SU-DHL-6 (cell line): Measurements from ENCODE around the gene ASTN1.

Experiments
- H2AFZ ChIP-seq: fragments of 200-600 bp; sonication (generic); 2 replicates; pipeline ENCODE4 v1.6.1; 2014; ENCODE audit warnings: low read depth, mild to moderate bottlenecking, moderate library complexity, mixed read lengths, antibody characterized with exemption, low read length; ENCODE audit not compliant: severe bottlenecking
- H3F3A ChIP-seq: fragments of 200-600 bp; shearing (Covaris generic); 2 replicates; pipeline ENCODE4 v1.6.0; 2016; ENCODE audit warnings: antibody characterized with exemption, mild to moderate bottlenecking; ENCODE audit not compliant: insufficient read depth
- H3K27ac ChIP-seq: fragments of 200-600 bp; sonication (generic); 2 replicates; pipeline ENCODE4 v1.5.1; 2016; ENCODE audit warnings: low read depth, mild to moderate bottlenecking, low read length, moderate library complexity, mixed read lengths
- H3K27me3 ChIP-seq: fragments of 200-600 bp; sonication (generic), shearing (Covaris generic); 2 replicates; pipeline ENCODE4 v1.6.0; 2014; ENCODE audit warnings: mild to moderate bottlenecking, low read length
- H3K36me3 ChIP-seq: fragments of 200-600 bp; sonication (generic); 2 replicates; pipeline ENCODE4 v1.6.1; 2014; ENCODE audit warnings: mild to moderate bottlenecking, low read length, mixed read lengths
- H3K4me2 ChIP-seq: fragments of 300-600, 200-600 bp; shearing (Covaris generic), sonication (generic); 2 replicates; pipeline ENCODE4 v1.6.0; 2014; ENCODE audit warnings: low read length, low read depth, mild to moderate bottlenecking; ENCODE audit not compliant: poor library complexity, severe bottlenecking
- H3K4me3 ChIP-seq: fragments of 200-600 bp; sonication (generic); 2 replicates; pipeline ENCODE4 v1.5.1; 2014; ENCODE audit warnings: antibody characterized with exemption, low read length, mild to moderate bottlenecking, mixed read lengths; ENCODE audit not compliant: insufficient read depth, poor library complexity, severe bottlenecking
- H3K79me2 ChIP-seq: fragments of 200-600 bp; sonication (generic); 2 replicates; pipeline ENCODE4 v1.6.1; 2014; ENCODE audit warnings: mild to moderate bottlenecking, low read length, moderate library complexity; ENCODE audit not compliant: insufficient read depth
- H3K9ac ChIP-seq: fragments of 200-600 bp; sonication (generic); 2 replicates; pipeline ENCODE4 v1.7.0; 2014; ENCODE audit warnings: mild to moderate bottlenecking, low read length
- H3K9me2 ChIP-seq: fragments of 200-600 bp; sonication (generic); replicated peaks from 2 replicates; pipeline ENCODE4 v1.6.1; 2014; ENCODE audit warnings: low read length; ENCODE audit not compliant: insufficient read depth
- H3K9me3 ChIP-seq: fragments of 200-600 bp; sonication (generic); 2 replicates; pipeline ENCODE4 v1.6.1; 2014; ENCODE audit warnings: low read length, mixed read lengths; ENCODE audit not compliant: insufficient read depth
- H4K20me1 ChIP-seq: fragments of 200-600 bp; sonication (generic); 2 replicates; pipeline ENCODE4 v1.6.1; 2014; ENCODE audit warnings: low read depth, mild to moderate bottlenecking, antibody characterized with exemption, low read length, moderate library complexity, mixed read lengths
- EZH2phosphoT487 ChIP-seq: fragments of 200-600 bp; sonication (generic), shearing (Covaris generic); conservative IDR thresholded peaks from 2 replicates; pipeline ENCODE4 v1.6.1; 2018; ENCODE audit warnings: mild to moderate bottlenecking, antibody characterized with exemption, low read length, moderate library complexity, mixed read lengths
- TF ChIP-seq, protein P1 (sequence below): fragments of 200-600 bp; sonication (generic); IDR thresholded peaks from one replicate; pipeline ENCODE4 v1.5.1; 2017; ENCODE audit warnings: antibody characterized with exemption, mild to moderate bottlenecking, low read length, moderate library complexity; ENCODE audit not compliant: insufficient read depth, poor library complexity, severe bottlenecking

ASTN1 gene

DNA sequence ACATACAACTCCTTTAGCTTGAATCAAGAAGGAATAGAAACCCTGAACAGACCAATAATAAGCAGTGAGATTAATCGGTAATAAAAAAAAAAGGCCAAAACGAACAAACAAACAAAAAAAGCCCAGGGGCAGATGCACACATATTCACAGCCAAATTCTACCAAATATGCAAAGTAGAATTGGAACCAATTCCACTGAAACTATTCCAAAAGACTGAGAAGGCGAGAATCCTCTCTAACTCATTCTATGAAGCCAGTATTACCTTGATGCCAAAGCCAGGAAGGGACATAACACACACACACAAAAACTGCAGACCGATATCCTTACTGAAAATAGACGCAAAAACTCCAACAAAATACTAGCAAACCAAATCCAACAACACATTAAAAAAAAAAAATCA lies 161.6 kb downstream of the ASTN1 start:
- H3K79me2 ChIP-seq = no peaks in the 10 kb centered on the region
- no peak overlapping the region for H2AFZ ChIP-seq
- H3F3A ChIP-seq = no peaks in the 10 kb centered on the region
- no peak overlapping the region for H3K27ac ChIP-seq
- H3K9me3 ChIP-seq = no peaks in the 10 kb centered on the region
- no peaks in the 10 kb centered on the region for H3K36me3 ChIP-seq
- no peak overlapping the region for H3K4me3 ChIP-seq
- no peaks in the 10 kb centered on the region for H3K9me2 ChIP-seq
- no peak overlapping the region for H3K4me2 ChIP-seq
- H3K9ac ChIP-seq = no peak overlapping the region
- no peaks in the 10 kb centered on the region for H3K27me3 ChIP-seq
- TF ChIP-seq, protein P1, sequence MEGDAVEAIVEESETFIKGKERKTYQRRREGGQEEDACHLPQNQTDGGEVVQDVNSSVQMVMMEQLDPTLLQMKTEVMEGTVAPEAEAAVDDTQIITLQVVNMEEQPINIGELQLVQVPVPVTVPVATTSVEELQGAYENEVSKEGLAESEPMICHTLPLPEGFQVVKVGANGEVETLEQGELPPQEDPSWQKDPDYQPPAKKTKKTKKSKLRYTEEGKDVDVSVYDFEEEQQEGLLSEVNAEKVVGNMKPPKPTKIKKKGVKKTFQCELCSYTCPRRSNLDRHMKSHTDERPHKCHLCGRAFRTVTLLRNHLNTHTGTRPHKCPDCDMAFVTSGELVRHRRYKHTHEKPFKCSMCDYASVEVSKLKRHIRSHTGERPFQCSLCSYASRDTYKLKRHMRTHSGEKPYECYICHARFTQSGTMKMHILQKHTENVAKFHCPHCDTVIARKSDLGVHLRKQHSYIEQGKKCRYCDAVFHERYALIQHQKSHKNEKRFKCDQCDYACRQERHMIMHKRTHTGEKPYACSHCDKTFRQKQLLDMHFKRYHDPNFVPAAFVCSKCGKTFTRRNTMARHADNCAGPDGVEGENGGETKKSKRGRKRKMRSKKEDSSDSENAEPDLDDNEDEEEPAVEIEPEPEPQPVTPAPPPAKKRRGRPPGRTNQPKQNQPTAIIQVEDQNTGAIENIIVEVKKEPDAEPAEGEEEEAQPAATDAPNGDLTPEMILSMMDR = no peak
- TF ChIP-seq EZH2phosphoT487 = no peak
- H4K20me1 ChIP-seq = no peaks in the 10 kb centered on the region

DNA sequence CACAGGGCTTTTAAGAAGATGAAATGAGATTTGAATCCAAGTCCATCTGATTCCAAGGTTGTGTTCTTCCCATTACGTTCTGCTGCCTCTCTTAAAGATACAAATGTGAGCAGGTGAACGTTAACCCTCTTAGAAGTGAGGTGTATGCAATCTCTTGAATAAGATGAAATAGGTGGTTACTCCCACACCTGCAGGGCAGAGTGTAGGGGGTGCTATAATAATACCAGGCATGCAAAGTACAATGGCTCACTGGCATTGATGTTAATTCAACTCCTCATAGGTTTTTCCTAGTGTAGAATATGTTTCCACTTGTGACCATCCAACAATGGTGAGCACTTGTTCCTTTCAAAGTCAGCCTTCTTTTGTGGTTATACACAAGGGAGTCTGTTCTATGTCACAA lies 163.0 kb downstream of the ASTN1 start:
- Histone ChIP-seq H3K27ac (no peak overlapping the region), H3K79me2 (no peaks in the 10 kb centered on the region), H3K4me2 (no peak overlapping the region), H3F3A (no peaks in the 10 kb centered on the region), H3K9ac (no peak overlapping the region), H3K27me3 (no peaks in the 10 kb centered on the region), H3K36me3 (no peaks in the 10 kb centered on the region), H4K20me1 (no peaks in the 10 kb centered on the region), H3K9me2 (no peaks in the 10 kb centered on the region), H3K9me3 (no peaks in the 10 kb centered on the region), H3K4me3 (no peak overlapping the region), H2AFZ (no peak overlapping the region)
- TF ChIP-seq EZH2phosphoT487 = no peak
- TF ChIP-seq, protein P1 = no peak

DNA sequence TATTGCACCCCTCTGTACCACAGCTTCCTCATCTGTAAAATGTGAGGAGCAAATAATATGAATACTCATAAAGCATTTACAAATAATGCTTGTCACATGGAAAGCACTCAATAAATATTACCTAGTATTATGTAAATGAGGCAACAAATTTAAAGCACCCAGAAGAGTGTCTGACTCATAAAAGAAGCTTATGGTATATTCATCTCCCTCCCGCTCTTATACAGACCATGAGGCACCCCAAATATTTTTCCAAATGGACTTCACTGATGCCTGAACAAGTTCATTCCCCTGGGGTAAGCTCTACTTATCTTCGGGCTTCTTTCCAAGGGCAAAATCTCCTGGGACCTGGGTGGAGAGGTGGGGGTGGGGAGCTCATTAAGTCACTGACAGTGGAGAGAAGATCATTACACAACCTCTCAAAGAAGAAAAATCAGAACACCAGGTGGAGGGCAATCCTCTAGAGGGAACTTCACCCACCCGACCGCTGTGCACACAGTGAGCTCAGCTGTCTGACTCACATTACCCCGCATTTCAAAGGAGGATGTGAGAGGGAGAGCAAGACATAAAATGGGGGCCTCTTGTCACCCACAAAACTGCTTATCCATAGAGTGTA lies 166.2 kb downstream of the ASTN1 start:
- no peak overlapping the region for H3K4me2 ChIP-seq
- TF ChIP-seq EZH2phosphoT487 = no peak
- TF ChIP-seq, protein P1 = no peak
- H3K27ac ChIP-seq = no peak overlapping the region
- H4K20me1 ChIP-seq = no peaks in the 10 kb centered on the region
- no peaks in the 10 kb centered on the region for H3K79me2 ChIP-seq
- no peaks in the 10 kb centered on the region for H3K36me3 ChIP-seq
- H2AFZ ChIP-seq = no peak overlapping the region
- no peak overlapping the region for H3K9ac ChIP-seq
- H3K4me3 ChIP-seq = no peak overlapping the region
- H3K9me3 ChIP-seq = no peaks in the 10 kb centered on the region
- H3K9me2 ChIP-seq = no peaks in the 10 kb centered on the region
- no peaks in the 10 kb centered on the region for H3K27me3 ChIP-seq
- H3F3A ChIP-seq = no peaks in the 10 kb centered on the region
